GM21529 (cell line): Measurements from ENCODE around the gene SAYSD1.

Experiments used
- ATAC-seq: cut with Tn5 transposase; IDR thresholded peaks from one replicate; pipeline ENCODE4 v1.9.1; 2021; ENCODE audit not compliant: unreplicated experiment

The SAYSD1 gene

GRCh38 chr6:39108041-39108839 lies 6.7 kb downstream of the SAYSD1 start:
- ATAC-seq = no peak

- no peak for ATAC-seq
Observed at GRCh38 chr6:39107641-39108040, 7.3 kb downstream of the SAYSD1 start.

GRCh38 chr6:39107034-39107433 lies 8.0 kb downstream of the SAYSD1 start:
- ATAC-seq = no peak

- ATAC-seq = no peak
Observed at GRCh38 chr6:39104528-39104927, 10.5 kb downstream of the SAYSD1 start.

- ATAC-seq = peak; percentile 84
Observed at GRCh38 chr6:39102821-39103136, 12.2 kb downstream of the SAYSD1 start.

GRCh38 chr6:39102071-39102820 lies 12.7 kb downstream of the SAYSD1 start:
- ATAC-seq = peak; percentile 67

- ATAC-seq = no peak
Observed at GRCh38 chr6:39100358-39100757, 14.6 kb downstream of the SAYSD1 start.

- ATAC-seq = no peak
Observed at GRCh38 chr6:39095578-39095977, 19.4 kb downstream of the SAYSD1 start.

- ATAC-seq = no peak
Observed at GRCh38 chr6:39093149-39093708, 21.8 kb downstream of the SAYSD1 start.

GRCh38 chr6:39092124-39092523 lies 22.9 kb downstream of the SAYSD1 start:
- no peak for ATAC-seq

GRCh38 chr6:39091220-39091619 lies 23.8 kb downstream of the SAYSD1 start:
- ATAC-seq = no peak

- no peak for ATAC-seq
Observed at GRCh38 chr6:39090036-39090435, 24.9 kb downstream of the SAYSD1 start.

- ATAC-seq = no peak
Observed at GRCh38 chr6:39088331-39088730, 26.7 kb downstream of the SAYSD1 start.

GRCh38 chr6:39087197-39087596 lies 27.8 kb downstream of the SAYSD1 start:
- no peak for ATAC-seq

GRCh38 chr6:39086711-39087110 lies 28.3 kb downstream of the SAYSD1 start:
- no peak for ATAC-seq

GRCh38 chr6:39086294-39086693 lies 28.7 kb downstream of the SAYSD1 start:
- ATAC-seq = peak; percentile 95

GRCh38 chr6:39085129-39085797 lies 29.7 kb downstream of the SAYSD1 start:
- ATAC-seq = no peak

- no peak for ATAC-seq
Observed at GRCh38 chr6:39084506-39084905, 30.5 kb downstream of the SAYSD1 start.

GRCh38 chr6:39083231-39083634 lies 31.8 kb downstream of the SAYSD1 start:
- no peak for ATAC-seq

GRCh38 chr6:39082310-39082709 lies 32.7 kb downstream of the SAYSD1 start:
- no peak for ATAC-seq

GRCh38 chr6:39080246-39080875 lies 34.6 kb downstream of the SAYSD1 start:
- ATAC-seq = no peak
